Activated CD8-positive, alpha-beta T cell treated with anti-CD3 and anti-CD28 coated beads for 36 hours (primary cell): Measurements from ENCODE around the gene TFCP2L1. TPM values are rescaled to one million over a fixed set of nuclear protein-coding genes. Genes with fewer than 3 reads are reported as not detected.

ENCODE experiments used
- ATAC-seq: fragments of 200-7000 bp; cut with Tn5 transposase; one replicate; pipeline ENCODE4 v1.10.0; 2021; ENCODE audit warnings: mild to moderate bottlenecking, moderate library complexity
- CTCF ChIA-PET: fragments of 350-600 bp; sonication (Branson Sonifier 250); formaldehyde crosslinking; loops from one replicate; lab custom pipeline; 2021; ENCODE audit warnings: antibody characterized with exemption; lab: Charles Lee
- POLR2A ChIA-PET: fragments of 350-600 bp; sonication (Branson Sonifier 250); formaldehyde crosslinking; loops from one replicate; lab custom pipeline; 2021; ENCODE audit warnings: antibody characterized with exemption; lab: Charles Lee
- DNase-seq: peaks from one replicate; pipeline ENCODE4 v3.0.0-alpha.2; 2020
- H3K27ac Mint-ChIP-seq: one replicate; pipeline ENCODE4 v1.8.0; 2021; ENCODE audit warnings: mild to moderate bottlenecking, mixed read lengths
- H3K27me3 Mint-ChIP-seq: one replicate; pipeline ENCODE4 v1.8.0; 2021; ENCODE audit warnings: mixed read lengths
- H3K36me3 Mint-ChIP-seq: one replicate; pipeline ENCODE4 v1.8.0; 2021; ENCODE audit warnings: low read depth, mixed read lengths
- H3K4me1 Mint-ChIP-seq: one replicate; pipeline ENCODE4 v1.8.0; 2021; ENCODE audit warnings: low read depth, mixed read lengths
- H3K4me3 Mint-ChIP-seq: one replicate; pipeline ENCODE4 v1.8.0; 2021; ENCODE audit warnings: mild to moderate bottlenecking, moderate library complexity, mixed read lengths
- H3K9me3 Mint-ChIP-seq: one replicate; pipeline ENCODE4 v1.8.0; 2021; ENCODE audit warnings: mixed read lengths
- CTCF ChIP-seq: fragments of 200-600 bp; IDR thresholded peaks from one replicate; pipeline ENCODE4 v1.8.0; 2022; ENCODE audit warnings: antibody characterized with exemption, mild to moderate bottlenecking
- intact Hi-C: fragments of 100-400 bp; cut with micrococcal nuclease; formaldehyde crosslinking; loops from one replicate; pipeline ENCODE4 v1.10.0; 2022
- total RNA-seq, 2 experiments: library from RNA; stranded (reverse); gene quantifications; one replicate each; pipeline ENCODE4 v1.2.3, GENCODE V29; 2021

Gene TFCP2L1
- total RNA-seq, 2 experiments from 2014 or later, result 0.04 TPM; not detected in 1

GRCh38 chr2:121251497-121251896 lies 33.5 kb downstream of the TFCP2L1 start:
- no peak for TF ChIP-seq CTCF
- Mint-ChIP-seq H3K4me3 (no peak overlapping the region), H3K27me3 (peaks cover 4% of the 10 kb centered on the region), H3K9me3 (no peaks in the 10 kb centered on the region), H3K27ac (no peak overlapping the region), H3K4me1 (no peaks in the 10 kb centered on the region), H3K36me3 (no peaks in the 10 kb centered on the region)
- ChIA-PET CTCF (no interaction called here), POLR2A (no interaction called here)
- intact Hi-C loops, result no loop called here
- ATAC-seq (no peak), DNase-seq (no peak)

GRCh38 chr2:121248766-121249343 lies 36.1 kb downstream of the TFCP2L1 start:
- Mint-ChIP-seq H3K27ac (no peak overlapping the region), H3K4me3 (no peak overlapping the region), H3K9me3 (no peaks in the 10 kb centered on the region), H3K36me3 (no peaks in the 10 kb centered on the region), H3K27me3 (peaks cover 2% of the 10 kb centered on the region), H3K4me1 (no peaks in the 10 kb centered on the region)
- no peak for ATAC-seq
- intact Hi-C loops, result no loop called here
- ChIA-PET POLR2A (no interaction called here), CTCF (no interaction called here)
- no peak for TF ChIP-seq CTCF
- DNase-seq, result no peak

GRCh38 chr2:121247971-121248370 lies 37.0 kb downstream of the TFCP2L1 start:
- ATAC-seq (no peak), DNase-seq (no peak)
- Mint-ChIP-seq H3K27ac (no peak overlapping the region), H3K36me3 (no peaks in the 10 kb centered on the region), H3K4me3 (no peak overlapping the region), H3K27me3 (peaks cover 2% of the 10 kb centered on the region), H3K9me3 (no peaks in the 10 kb centered on the region), H3K4me1 (no peaks in the 10 kb centered on the region)
- ChIA-PET POLR2A (no interaction called here), CTCF (no interaction called here)
- intact Hi-C loops, result no loop called here
- TF ChIP-seq CTCF, result no peak

GRCh38 chr2:121247534-121247933 lies 37.5 kb downstream of the TFCP2L1 start:
- DNase-seq, result no peak
- CTCF ChIA-PET, result no interaction called here
- H3K27ac Mint-ChIP-seq, result no peak overlapping the region
- H3K4me1 Mint-ChIP-seq, result no peaks in the 10 kb centered on the region
- no peaks in the 10 kb centered on the region for H3K36me3 Mint-ChIP-seq
- H3K9me3 Mint-ChIP-seq, result no peaks in the 10 kb centered on the region
- POLR2A ChIA-PET, result no interaction called here
- H3K4me3 Mint-ChIP-seq, result no peak overlapping the region
- no peak for ATAC-seq
- intact Hi-C loops, result no loop called here
- H3K27me3 Mint-ChIP-seq, result peaks cover 2% of the 10 kb centered on the region
- no peak for TF ChIP-seq CTCF

- POLR2A ChIA-PET, result no interaction called here
- Mint-ChIP-seq H3K27me3 (peaks cover 2% of the 10 kb centered on the region), H3K9me3 (no peaks in the 10 kb centered on the region), H3K27ac (no peak overlapping the region), H3K36me3 (no peaks in the 10 kb centered on the region), H3K4me1 (no peaks in the 10 kb centered on the region), H3K4me3 (no peak overlapping the region)
- no peak for TF ChIP-seq CTCF
- CTCF ChIA-PET, result no interaction called here
- intact Hi-C loops, result no loop called here
- DNase-seq, result no peak
- ATAC-seq, result no peak
Observed at GRCh38 chr2:121246704-121247255, 38.2 kb downstream of the TFCP2L1 start.
